ENCODE data around the gene ANAPC15.

ANAPC15 gene

DNA sequence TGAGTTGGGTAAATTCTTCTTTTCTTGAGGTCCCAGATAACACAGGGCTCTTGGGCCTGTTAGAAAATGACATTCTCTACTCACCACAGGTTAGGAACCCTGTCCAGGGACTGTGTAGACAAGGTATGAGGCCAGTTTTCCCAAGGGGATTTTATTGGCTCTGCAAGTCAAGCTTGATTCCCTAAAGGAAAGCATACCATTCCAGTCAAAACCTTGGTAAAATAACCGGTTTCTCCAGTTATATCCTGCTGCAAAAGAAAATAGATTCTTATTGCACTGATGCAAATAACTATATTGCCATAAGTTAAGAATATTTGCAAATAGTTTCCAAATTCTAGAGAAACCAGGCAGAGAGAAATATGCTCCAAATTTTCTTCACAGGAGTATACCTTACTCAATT, 13.5 kb upstream of the ANAPC15 start:
- in situ Hi-C loops (cut with HindIII; ENCODE audit: low sequenced_read_pairs) = no loop called here
- H3K4me3 ChIP-seq (ENCODE audit: low read depth, low read length) = no peak overlapping the region
- TF ChIP-seq, protein P1, sequence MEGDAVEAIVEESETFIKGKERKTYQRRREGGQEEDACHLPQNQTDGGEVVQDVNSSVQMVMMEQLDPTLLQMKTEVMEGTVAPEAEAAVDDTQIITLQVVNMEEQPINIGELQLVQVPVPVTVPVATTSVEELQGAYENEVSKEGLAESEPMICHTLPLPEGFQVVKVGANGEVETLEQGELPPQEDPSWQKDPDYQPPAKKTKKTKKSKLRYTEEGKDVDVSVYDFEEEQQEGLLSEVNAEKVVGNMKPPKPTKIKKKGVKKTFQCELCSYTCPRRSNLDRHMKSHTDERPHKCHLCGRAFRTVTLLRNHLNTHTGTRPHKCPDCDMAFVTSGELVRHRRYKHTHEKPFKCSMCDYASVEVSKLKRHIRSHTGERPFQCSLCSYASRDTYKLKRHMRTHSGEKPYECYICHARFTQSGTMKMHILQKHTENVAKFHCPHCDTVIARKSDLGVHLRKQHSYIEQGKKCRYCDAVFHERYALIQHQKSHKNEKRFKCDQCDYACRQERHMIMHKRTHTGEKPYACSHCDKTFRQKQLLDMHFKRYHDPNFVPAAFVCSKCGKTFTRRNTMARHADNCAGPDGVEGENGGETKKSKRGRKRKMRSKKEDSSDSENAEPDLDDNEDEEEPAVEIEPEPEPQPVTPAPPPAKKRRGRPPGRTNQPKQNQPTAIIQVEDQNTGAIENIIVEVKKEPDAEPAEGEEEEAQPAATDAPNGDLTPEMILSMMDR (IDR thresholded peaks at IDR 0.05; ENCODE audit: low read depth, low read length) = no peak
- DNase-seq (ENCODE audit: low read depth, low spot score) = no peak

DNA sequence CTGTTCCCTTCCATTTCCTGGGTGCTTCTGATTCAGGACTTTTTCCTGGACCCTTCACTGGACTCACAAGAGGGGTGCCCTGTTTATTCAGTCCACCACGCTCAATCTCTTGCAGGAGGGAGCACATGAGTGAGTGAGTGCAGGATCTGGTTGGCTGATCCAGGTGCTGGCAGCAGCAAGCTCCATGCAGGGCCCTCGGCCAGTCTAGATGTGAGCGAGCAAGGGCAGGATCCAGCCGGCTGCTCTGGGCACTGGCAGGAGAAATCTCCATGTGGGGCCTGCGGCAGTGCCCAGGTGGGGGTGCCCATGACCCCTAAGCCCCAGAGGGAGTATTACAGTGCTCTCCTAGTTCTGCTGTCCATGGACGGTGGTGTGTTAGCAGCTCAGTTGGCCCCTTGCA, 11.6 kb upstream of the ANAPC15 start:
- no peak overlapping the region for H3K4me3 ChIP-seq (ENCODE audit: low read depth, low read length)
- in situ Hi-C loops (cut with HindIII; ENCODE audit: low sequenced_read_pairs) = no loop called here
- TF ChIP-seq, protein P1 (IDR thresholded peaks at IDR 0.05; ENCODE audit: low read depth, low read length) = no peak
- no peak for DNase-seq (ENCODE audit: low read depth, low spot score)

DNA sequence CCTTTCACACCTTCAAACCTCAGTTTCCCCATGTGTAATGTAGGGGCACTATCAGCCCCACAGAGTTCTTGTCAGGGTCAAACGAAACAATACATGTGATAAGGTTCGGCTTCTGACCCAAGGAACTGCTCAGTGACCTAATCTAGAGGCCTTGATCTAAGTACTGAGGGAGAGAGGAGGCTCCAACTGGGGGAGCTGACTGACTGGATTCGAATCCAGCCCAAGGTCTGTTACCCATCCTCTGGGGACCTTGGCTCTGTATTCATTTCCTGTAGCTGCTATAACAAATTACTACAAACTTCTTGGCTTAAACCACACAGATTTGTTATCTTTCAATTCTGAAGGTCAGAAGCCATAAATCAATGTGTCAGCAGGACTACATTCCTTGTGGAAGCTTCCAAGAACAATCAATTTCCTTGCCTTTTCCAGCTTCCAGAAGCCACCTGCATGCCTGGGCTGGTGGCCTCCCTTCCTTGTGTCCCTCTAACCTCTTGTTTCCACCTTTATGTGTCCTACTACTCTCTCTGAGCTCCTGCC, 10.7 kb upstream of the ANAPC15 start:
- TF ChIP-seq, protein P1 (IDR thresholded peaks at IDR 0.05; ENCODE audit: low read depth, low read length) = no peak
- no peak overlapping the region for H3K4me3 ChIP-seq (ENCODE audit: low read depth, low read length)
- in situ Hi-C loops (cut with HindIII; ENCODE audit: low sequenced_read_pairs) = no loop called here
- no peak for DNase-seq (ENCODE audit: low read depth, low spot score)

DNA sequence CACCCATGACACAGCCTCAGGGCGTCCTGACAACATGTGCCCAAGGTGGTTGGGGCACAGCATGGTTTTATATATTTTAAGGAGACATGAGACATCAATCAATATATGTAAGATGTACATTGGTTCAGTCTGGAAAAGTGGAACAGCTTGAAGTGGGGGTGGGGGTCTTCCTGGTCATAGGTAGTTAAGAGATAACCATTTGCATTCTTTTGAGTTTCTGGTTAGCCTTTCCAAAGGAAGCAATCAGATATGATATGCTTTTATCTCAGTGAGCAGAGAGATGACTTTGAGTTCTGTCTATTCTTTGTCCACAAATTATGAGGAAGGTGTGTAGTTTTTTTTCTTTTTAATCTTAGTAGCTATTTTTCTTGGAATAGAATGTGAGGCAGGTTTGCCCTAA, 10.1 kb upstream of the ANAPC15 start:
- in situ Hi-C loops (cut with HindIII; ENCODE audit: low sequenced_read_pairs) = no loop called here
- H3K4me3 ChIP-seq (ENCODE audit: low read depth, low read length) = no peak overlapping the region
- TF ChIP-seq, protein P1 (IDR thresholded peaks at IDR 0.05; ENCODE audit: low read depth, low read length) = no peak
- no peak for DNase-seq (ENCODE audit: low read depth, low spot score)

DNA sequence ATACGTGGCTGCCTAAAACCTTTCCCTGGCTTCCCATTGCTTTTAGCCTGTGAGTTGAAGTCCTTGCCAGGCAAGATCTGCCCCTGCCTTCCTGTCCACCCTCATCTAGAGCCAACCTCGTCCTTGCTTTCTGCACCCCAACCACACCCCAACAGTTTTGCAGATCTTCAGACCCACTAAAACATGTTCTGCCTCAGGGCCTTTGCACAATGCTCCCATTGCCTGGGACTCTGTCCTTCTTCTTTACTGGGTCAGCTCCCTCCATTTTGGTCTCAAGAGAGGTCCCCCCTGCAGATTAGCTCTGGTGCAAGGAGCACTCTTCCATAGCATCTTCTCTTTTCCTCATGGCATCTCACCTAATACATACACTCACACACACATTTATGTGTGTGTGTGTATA, 8.4 kb upstream of the ANAPC15 start:
- in situ Hi-C loops (cut with HindIII; ENCODE audit: low sequenced_read_pairs) = no loop called here
- no peak for DNase-seq (ENCODE audit: low read depth, low spot score)
- H3K4me3 ChIP-seq (ENCODE audit: low read depth, low read length) = no peak overlapping the region
- TF ChIP-seq, protein P1 (IDR thresholded peaks at IDR 0.05; ENCODE audit: low read depth, low read length) = no peak

DNA sequence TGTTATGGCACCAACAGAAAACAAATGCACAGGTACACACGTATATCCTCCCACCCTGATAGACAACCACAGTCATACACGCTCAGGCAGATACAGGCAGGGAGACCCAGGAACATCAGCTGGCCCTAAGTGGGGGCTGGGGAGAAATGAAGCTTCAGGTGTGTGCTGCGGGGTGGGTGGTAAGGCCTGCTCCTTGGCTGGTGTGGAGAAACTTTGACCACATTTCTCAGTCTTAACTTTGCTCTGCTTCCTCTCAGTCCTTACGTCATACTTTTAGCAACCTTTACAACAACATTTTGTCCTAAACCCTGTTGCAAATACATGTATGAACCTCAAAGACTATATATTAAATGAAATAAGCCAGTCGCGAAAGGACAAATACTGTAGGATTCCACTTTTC, 6.7 kb upstream of the ANAPC15 start:
- H3K4me3 ChIP-seq (ENCODE audit: low read depth, low read length) = no peak overlapping the region
- TF ChIP-seq, protein P1 (IDR thresholded peaks at IDR 0.05; ENCODE audit: low read depth, low read length) = no peak
- DNase-seq (ENCODE audit: low read depth, low spot score) = no peak
- in situ Hi-C loops (cut with HindIII; ENCODE audit: low sequenced_read_pairs) = no loop called here

All from astrocyte of the spinal cord (primary cell).